Smooth muscle cell (in vitro differentiated cells): Measurements from ENCODE around the gene NAT14. TPM values are rescaled to one million over a fixed set of nuclear protein-coding genes. Genes with fewer than 3 reads are reported as not detected.

ENCODE experiments used
- DNase-seq: peaks from one replicate; lab custom pipeline; 2025; ENCODE audit not compliant: unreplicated experiment; lab: John Stamatoyannopoulos, UW
- H2AFZ ChIP-seq: fragments of 200-600 bp; sonication (generic); 2 replicates; pipeline ENCODE4 v1.6.0; 2016; ENCODE audit warnings: antibody characterized with exemption, low read depth, mild to moderate bottlenecking
- H3F3A ChIP-seq: fragments of 200-600 bp; sonication (generic); 2 replicates; pipeline ENCODE4 v1.6.0; 2017; ENCODE audit warnings: antibody characterized with exemption, low read depth
- H3K27ac ChIP-seq: fragments of 200-600 bp; sonication (generic); 2 replicates; pipeline ENCODE4 v1.5.1; 2016; ENCODE audit warnings: low read depth, mild to moderate bottlenecking
- H3K27me3 ChIP-seq: fragments of 200-600 bp; sonication (generic); 2 replicates; pipeline ENCODE4 v1.6.1; 2016; ENCODE audit warnings: low read depth, mild to moderate bottlenecking
- H3K36me3 ChIP-seq: fragments of 200-600 bp; sonication (generic); 2 replicates; pipeline ENCODE4 v1.5.1; 2016; ENCODE audit warnings: low read depth
- H3K4me1 ChIP-seq: fragments of 200-600 bp; sonication (generic); 2 replicates; pipeline ENCODE4 v1.5.1; 2016; ENCODE audit warnings: low read depth
- H3K4me2 ChIP-seq: fragments of 200-600 bp; sonication (generic); 2 replicates; pipeline ENCODE4 v1.6.0; 2016; ENCODE audit warnings: mild to moderate bottlenecking
- H3K4me3 ChIP-seq: fragments of 200-600 bp; sonication (generic); 2 replicates; pipeline ENCODE4 v1.5.1; 2016; ENCODE audit warnings: mild to moderate bottlenecking
- H3K79me2 ChIP-seq: fragments of 200-600 bp; sonication (generic); 2 replicates; pipeline ENCODE4 v1.6.0; 2016; ENCODE audit warnings: low read depth, mild to moderate bottlenecking
- H3K9ac ChIP-seq: fragments of 200-600 bp; sonication (generic); 2 replicates; pipeline ENCODE4 v1.6.0; 2016; ENCODE audit warnings: low read depth
- H3K9me3 ChIP-seq: fragments of 200-600 bp; sonication (generic); replicated peaks from 2 replicates; pipeline ENCODE4 v1.5.1; 2016; ENCODE audit warnings: low read depth
- H4K20me1 ChIP-seq: fragments of 200-600 bp; sonication (generic); 2 replicates; pipeline ENCODE4 v1.6.0; 2016; ENCODE audit warnings: low read depth
- WGBS: methylation state at CpG from one replicate; pipeline ENCODE4 v1.1.7; 2016; ENCODE audit warnings: low lambda C conversion rate; 5-methylcytosine and 5-hydroxymethylcytosine counted together
- polyA plus RNA-seq: library from polyadenylated mRNA; unstranded; fragments of >200 nt; fragmentation: Nextera tagmentation; extraction: Ambion mirVana; gene quantifications from 2 replicates; pipeline ENCODE4 v1.2.1, GENCODE V29; 2016
- total RNA-seq: library from RNA; depleted of rRNA; stranded (reverse); fragments of >200 nt; gene quantifications from 2 replicates; pipeline ENCODE4 v1.2.3, GENCODE V29; 2014
- TF ChIP-seq, protein P1 (sequence below): fragments of 200-600 bp; sonication (generic); IDR thresholded peaks from 2 replicates; pipeline ENCODE4 v1.5.1; 2017; ENCODE audit warnings: borderline replicate concordance, mild to moderate bottlenecking, antibody characterized with exemption; ENCODE audit not compliant: insufficient read depth, poor library complexity, severe bottlenecking

The NAT14 gene, protein sequence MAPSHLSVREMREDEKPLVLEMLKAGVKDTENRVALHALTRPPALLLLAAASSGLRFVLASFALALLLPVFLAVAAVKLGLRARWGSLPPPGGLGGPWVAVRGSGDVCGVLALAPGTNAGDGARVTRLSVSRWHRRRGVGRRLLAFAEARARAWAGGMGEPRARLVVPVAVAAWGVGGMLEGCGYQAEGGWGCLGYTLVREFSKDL
- total RNA-seq (14.3 and 17.3 TPM in 2 replicates), polyA plus RNA-seq (67.5 and 72.1 TPM in 2 replicates)

DNA sequence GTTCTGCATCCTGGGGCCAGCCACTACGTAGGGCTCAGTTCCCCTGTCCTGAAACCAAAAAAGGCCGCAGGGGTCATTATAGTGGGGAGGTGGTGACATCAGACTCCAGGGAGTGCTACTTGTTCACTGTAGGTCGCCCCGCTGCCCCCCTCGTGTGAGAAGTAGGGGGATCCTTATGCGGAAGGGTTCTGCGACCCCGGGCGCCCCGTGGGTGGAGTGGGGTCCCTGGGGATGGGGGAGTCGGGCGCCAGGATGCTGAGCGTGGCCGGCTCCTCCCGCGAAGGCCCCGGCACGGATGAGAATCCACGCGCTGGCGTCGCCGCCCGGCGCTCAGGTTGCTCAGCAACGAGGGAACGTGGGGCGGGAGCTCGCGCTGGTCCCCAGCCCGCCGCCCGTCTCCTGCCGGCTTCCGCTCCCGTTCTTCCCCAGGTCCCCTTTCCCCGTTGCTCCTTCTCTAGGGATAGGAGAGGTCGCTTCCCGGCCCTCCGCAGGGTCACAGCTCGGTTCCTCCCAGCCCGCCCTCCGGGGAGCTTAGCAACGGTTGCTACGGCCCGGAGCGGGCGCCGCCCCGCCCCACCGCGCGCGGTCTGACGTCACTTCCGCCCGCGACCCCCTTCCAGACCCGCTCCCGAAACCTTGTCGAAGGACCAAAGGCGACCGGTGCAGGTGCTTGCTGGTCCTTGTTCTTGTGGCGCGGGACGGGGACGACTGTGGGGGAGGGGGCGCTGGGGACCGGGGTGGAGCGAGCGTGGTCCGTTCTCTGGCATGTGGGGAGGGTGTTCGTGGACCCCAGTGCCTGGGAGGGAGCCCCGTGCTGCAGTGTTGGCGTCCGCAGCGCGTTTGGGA, at the start of gene NAT14:
Gene NAT14 (plus strand): TSS at position 596 of the 846 bp plus-strand sequence. CDS start 521 bp downstream, outside the sequence.
- peak; percentile 46 for DNase-seq
- Histone ChIP-seq H3K27me3 (no peaks in the 10 kb centered on the region), H3K27ac (peak within 1 kb of the TSS; percentile 96), H3K36me3 (no peaks in the 10 kb centered on the region), H4K20me1 (no peaks in the 10 kb centered on the region), H3K9ac (peak within 1 kb of the TSS; percentile 96), H3K4me1 (peaks cover 32% of the 10 kb centered on the region), H3K79me2 (peaks cover 7% of the 10 kb centered on the region), H3K4me2 (peak within 1 kb of the TSS; percentile 99), H3K4me3 (peak within 1 kb of the TSS; percentile 85), H3K9me3 (no peaks in the 10 kb centered on the region), H2AFZ (no peak within 1 kb of the TSS), H3F3A (peaks cover 12% of the 10 kb centered on the region)
- 9% methylated on average over 18 of the region's 78 CpGs for WGBS
- TF ChIP-seq, protein P1, sequence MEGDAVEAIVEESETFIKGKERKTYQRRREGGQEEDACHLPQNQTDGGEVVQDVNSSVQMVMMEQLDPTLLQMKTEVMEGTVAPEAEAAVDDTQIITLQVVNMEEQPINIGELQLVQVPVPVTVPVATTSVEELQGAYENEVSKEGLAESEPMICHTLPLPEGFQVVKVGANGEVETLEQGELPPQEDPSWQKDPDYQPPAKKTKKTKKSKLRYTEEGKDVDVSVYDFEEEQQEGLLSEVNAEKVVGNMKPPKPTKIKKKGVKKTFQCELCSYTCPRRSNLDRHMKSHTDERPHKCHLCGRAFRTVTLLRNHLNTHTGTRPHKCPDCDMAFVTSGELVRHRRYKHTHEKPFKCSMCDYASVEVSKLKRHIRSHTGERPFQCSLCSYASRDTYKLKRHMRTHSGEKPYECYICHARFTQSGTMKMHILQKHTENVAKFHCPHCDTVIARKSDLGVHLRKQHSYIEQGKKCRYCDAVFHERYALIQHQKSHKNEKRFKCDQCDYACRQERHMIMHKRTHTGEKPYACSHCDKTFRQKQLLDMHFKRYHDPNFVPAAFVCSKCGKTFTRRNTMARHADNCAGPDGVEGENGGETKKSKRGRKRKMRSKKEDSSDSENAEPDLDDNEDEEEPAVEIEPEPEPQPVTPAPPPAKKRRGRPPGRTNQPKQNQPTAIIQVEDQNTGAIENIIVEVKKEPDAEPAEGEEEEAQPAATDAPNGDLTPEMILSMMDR: no peak

DNA sequence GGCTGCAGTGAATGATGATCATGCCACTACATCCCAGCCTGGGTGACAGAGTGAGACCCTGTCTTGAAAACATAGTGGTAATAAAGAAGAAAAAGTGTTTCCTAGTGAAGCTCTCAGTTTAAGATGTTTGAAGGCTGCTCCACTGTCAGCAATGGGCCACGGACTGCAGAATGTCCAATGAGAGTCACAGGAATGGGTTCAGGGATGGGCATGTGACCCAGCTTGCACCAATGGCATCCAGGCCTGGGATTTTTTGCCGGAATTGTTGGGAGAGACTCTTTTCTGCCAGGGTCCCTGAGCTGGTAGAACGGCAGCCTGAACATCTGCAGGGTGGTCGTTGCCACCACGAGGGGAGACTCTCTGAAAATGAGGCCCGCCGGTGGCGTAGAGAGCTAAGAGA, 48.1 kb upstream of the NAT14 start:
- 49% methylated on average over 8 of the region's 8 CpGs for WGBS
- no peak overlapping the region for H3K4me3 ChIP-seq
- no peaks in the 10 kb centered on the region for H3K36me3 ChIP-seq
- TF ChIP-seq, protein P1: no peak
- H3K4me1 ChIP-seq: no peaks in the 10 kb centered on the region
- no peaks in the 10 kb centered on the region for H4K20me1 ChIP-seq
- no peak overlapping the region for H2AFZ ChIP-seq
- no peaks in the 10 kb centered on the region for H3K9me3 ChIP-seq
- H3K27ac ChIP-seq: no peak overlapping the region
- no peak overlapping the region for H3K9ac ChIP-seq
- H3K4me2 ChIP-seq: no peak overlapping the region
- no peaks in the 10 kb centered on the region for H3K79me2 ChIP-seq
- peaks cover 39% of the 10 kb centered on the region for H3K27me3 ChIP-seq
- H3F3A ChIP-seq: no peaks in the 10 kb centered on the region
- DNase-seq: no peak

DNA sequence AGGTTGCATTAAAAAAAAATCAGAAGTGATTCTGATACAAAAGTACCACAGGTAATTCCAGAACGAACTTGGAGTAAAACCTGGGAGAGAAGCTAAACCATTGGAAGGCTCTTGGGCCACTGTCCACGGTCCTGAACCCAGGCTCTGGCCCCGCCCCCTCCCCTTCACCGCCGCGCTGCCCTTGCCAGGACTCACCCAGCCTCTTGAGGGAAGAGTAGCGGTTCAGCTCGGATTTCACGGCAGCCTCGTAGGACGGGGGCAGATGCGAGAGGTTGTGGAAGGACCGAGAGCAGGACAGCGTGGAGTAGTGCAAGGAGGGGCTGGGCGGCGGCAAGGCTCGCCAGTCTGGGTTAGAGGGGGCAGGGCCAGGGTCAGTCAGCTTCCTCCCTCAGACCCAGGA, 47.6 kb upstream of the NAT14 start:
- H4K20me1 ChIP-seq: no peaks in the 10 kb centered on the region
- no peak overlapping the region for H3K4me2 ChIP-seq
- no peaks in the 10 kb centered on the region for H3F3A ChIP-seq
- no peaks in the 10 kb centered on the region for H3K4me1 ChIP-seq
- H2AFZ ChIP-seq: no peak overlapping the region
- TF ChIP-seq, protein P1: no peak
- DNase-seq: peak; percentile 26
- no peaks in the 10 kb centered on the region for H3K36me3 ChIP-seq
- H3K27ac ChIP-seq: no peak overlapping the region
- 3% methylated on average over 17 of the region's 17 CpGs for WGBS
- no peak overlapping the region for H3K9ac ChIP-seq
- H3K79me2 ChIP-seq: no peaks in the 10 kb centered on the region
- peaks cover 45% of the 10 kb centered on the region for H3K27me3 ChIP-seq
- H3K4me3 ChIP-seq: no peak overlapping the region
- no peaks in the 10 kb centered on the region for H3K9me3 ChIP-seq
